GM21390 (cell line): ENCODE measurements around the gene AP4M1.

ENCODE experiments used
- ATAC-seq: cut with Tn5 transposase; IDR thresholded peaks from one replicate; pipeline ENCODE4 v1.9.1; 2021; ENCODE audit not compliant: unreplicated experiment

Gene AP4M1

DNA sequence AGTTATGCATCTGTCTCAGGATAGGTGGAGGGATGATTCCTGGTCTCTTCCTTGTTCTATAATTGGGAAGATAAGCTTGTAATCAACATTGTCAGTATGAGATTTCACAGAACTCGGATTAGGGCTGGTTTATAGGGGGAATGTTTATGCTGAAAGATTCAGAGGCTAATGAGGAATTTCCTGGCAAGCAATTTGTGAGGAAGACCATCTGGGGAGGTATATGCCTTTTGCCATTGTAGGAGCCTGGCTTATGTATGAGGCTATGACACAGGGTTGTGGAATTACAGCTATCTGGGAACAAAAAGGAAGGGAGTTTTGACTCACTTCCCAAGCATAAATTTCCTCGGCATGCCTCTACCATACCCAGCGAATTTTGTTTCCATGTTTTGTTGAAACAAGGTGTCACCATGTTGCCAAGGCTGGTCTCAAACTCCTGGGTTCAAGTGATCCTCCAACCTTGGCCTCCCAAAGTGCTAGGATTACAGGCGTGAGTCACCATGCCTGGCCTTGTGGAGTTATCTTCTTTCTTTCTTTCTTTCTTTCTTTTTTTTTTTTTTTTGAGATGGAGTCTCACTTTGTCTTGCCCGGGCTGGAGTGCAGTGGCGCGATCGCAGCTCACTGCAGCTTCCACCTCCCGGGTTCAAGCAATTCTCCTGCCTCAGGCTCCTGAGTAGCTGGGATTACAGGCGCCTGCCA lies 14.2 kb upstream of the AP4M1 start:
- ATAC-seq = no peak

DNA sequence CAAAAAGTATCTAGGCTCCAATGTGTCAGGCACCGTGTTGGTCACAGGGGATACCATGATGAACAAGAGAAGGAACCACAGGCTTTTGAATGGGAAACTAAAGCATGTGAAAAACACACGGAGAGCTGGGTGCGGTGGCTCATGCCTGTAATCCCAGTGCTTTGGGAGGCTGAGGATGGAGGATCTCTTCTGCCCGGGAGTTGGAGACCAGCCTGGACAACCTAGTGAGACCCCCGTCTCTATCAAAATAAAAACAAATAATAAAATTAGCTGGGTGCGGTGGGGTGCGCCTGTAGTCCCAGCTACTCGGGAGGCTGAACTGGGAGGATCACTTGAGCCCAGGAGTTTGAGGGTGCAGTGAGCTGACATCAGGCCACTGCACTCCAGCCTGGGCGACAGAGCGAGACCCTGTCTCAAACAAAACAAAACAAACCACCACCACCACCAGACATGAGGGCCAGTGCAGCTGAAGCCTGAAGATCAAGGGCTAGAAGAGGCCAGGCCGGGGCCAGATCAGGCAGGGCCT lies 13.3 kb upstream of the AP4M1 start:
- no peak for ATAC-seq

DNA sequence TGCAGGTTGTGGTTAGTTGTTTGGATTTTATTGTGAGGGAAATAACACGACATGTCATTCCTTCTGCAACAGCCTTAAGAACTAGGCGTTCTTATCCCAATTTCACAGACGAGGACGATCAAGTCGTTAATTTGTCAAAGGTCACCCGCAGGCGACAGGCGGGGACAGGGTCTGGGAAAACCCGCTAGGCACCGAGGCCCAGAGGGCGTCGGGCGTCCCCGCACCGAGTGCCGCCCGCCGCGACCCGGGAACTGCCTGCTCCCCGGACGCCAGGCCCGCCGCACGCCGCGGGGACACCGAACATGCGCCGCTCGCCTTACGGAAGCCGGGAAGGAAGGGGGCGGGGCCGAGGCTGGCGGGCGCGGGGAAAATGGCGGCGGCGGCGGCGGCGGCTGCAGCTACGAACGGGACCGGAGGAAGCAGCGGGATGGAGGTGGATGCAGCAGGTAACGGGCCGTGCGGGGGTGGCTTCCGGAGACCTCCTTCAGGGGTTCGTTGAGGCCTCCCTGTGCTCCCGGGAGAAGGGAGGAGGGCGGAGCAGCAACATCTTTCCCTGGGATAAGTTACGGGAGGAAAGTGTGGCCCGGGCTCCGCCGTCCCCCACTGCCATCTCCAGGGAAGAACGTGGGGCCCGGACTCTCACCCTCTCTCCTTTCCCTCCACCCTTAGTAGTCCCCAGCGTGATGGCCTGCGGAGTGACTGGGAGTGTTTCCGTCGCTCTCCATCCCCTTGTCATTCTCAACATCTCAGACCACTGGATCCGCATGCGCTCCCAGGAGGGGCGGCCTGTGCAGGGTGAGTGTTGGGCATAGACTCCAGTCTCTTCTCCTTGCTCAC lies 12.6 kb upstream of the AP4M1 start, which contains the start of gene COPS6:
Gene COPS6, plus strand, starts transcription at position 349 of the 837 bp plus-strand sequence. Its CDS starts 22 bp downstream, at position 371.
- ATAC-seq = no peak

DNA sequence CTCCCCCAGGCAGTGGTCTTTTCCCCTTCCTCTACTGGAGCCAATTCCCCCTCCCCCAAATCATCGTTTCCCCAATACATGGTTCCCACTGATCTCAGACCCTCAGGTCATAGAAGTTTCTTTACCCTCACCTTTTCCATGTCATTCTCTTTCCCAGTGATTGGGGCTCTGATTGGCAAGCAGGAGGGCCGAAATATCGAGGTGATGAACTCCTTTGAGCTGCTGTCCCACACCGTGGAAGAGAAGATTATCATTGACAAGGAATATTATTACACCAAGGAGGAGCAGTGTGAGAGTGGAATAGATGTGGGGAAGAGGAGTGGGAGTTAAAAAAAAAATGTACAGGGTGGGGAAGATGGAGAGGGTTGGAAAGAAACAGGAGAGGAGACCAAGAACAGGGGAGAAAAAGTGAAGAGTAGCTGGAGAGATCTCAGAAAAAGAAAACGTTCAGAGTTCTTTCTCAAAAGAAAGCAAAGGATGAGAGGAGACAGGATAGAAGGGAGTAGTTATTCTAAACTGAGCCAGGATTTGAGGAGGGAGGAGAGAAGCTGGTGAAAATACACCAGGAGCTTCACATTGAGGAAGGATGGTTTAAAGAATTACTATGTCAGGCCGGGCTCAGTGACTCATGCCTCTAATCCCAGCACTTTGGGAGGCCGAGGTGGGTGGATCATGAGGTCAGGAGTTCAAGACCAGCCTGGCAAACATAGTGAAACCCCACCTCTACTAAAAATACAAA lies 11.8 kb upstream of the AP4M1 start:
- ATAC-seq = no peak

DNA sequence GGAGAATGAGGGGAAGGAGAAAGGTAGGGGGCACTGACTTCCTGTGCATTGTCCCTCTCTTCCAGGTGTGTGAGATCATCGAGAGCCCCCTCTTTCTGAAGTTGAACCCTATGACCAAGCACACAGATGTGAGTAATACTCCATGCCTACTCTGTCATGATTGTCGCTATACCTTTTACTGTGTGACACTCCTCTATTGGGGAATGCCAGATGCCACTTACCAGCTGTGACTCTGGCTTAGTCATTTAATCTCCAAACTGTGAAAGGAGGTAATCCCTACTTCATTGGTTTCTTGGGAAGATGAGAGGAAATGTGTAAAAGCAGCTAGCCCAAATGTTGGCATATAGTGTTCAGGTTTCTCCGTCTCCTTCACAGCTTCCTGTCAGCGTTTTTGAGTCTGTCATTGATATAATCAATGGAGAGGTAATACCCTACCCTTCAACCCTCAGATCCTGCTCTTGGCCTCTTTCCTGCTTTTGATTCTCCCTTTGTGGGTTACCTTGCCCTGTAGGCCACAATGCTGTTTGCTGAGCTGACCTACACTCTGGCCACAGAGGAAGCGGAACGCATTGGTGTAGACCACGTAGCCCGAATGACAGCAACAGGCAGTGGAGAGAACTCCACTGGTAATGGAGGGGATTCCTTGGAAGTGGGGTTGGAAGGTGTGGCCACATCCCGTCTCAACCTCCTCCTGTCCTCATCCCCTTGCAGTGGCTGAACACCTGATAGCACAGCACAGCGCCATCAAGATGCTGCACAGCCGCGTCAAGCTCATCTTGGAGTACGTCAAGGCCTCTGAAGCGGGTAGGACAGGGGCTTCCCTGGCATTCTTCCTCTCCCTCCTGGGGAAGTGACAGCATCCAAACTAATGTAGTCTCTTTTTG lies 10.7 kb upstream of the AP4M1 start:
- ATAC-seq = no peak

DNA sequence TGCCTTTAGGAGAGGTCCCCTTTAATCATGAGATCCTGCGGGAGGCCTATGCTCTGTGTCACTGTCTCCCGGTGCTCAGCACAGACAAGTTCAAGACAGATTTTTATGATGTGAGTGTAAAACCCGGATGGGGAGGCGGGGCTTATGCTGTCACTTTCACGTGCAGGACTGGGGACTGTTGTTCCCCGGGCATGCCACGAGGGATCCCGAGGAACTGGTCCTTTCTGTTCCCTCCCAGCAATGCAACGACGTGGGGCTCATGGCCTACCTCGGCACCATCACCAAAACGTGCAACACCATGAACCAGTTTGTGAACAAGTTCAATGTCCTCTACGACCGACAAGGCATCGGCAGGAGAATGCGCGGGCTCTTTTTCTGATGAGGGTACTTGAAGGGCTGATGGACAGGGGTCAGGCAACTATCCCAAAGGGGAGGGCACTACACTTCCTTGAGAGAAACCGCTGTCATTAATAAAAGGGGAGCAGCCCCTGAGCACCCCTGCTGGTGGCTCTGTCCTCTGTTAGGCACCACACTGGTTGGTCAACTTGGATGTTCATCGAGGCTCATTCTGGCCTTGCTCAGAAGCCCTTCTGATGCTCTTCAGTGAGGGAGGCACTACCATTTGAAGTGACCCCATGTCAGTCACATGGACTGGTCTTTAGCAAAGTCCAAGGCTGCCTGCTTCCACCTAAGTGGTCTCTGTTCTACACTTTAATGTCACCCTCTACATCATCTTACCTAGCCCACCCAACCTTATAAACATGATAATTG lies 9.8 kb upstream of the AP4M1 start:
- no peak for ATAC-seq

DNA sequence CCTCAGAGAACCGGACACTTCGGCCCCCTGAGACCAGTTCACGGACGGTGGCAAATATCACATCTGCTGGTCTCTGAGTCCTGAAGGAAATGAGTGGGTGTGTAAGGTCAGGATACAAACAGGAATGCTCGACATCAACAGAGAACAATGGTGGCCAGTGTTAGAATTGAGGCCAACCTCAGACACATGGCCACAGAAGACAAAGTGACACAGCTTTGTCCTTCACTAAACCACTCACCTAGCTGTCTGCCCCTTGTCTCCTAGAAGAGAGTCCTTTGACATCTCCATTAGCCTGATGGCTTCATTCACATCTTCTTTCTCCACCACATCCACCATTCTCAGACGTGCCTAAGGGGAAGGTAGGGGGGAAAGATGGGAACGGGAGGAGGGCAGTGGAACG lies 8.4 kb upstream of the AP4M1 start:
- no peak for ATAC-seq

DNA sequence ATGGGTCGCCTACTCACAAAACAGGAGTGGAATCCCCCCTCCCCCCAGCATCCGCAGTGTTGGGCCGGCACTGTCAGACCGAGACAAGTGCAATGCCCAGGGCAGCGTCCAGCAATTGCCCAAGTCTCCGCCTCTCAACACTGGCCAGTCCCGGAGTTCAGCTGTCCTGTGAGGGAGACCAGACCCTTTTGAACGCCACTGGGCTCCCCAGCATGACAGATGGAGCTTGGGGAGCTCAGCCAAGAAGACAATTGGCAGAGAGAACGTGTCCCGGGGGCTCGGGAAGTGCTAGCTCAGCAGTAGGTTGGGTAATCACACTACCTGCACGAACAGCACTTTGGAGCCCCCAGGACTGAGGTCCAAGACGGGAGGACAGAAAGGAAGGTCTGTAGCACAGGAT lies 7.9 kb upstream of the AP4M1 start:
- ATAC-seq = no peak

DNA sequence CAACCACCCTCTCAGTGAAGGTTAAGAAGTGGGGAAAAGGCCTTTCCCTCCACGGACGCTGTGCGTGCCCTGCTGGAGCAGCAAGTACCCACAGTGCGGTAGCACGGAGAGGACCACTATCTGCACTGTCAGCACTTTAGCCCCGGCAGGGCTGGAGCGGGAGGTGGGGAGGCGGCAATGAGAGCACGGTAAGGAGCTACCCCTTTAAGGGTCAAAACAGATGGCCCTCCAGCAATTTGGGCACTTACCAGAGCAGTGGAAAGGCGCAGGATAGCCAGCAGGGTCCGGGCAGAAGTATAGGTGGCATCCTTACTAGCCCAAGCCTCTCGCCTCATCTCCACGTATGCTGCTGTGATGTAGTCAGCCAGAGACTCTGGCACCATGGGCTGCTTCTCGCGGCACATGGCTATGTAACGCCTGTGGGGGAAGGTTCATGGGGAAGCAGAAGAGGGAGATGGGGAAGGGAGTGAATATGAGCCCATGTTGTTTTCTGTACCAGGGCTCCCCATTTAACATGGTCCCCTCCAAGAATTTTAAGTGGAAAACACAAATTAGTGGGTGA lies 7.4 kb upstream of the AP4M1 start:
- ATAC-seq = no peak

DNA sequence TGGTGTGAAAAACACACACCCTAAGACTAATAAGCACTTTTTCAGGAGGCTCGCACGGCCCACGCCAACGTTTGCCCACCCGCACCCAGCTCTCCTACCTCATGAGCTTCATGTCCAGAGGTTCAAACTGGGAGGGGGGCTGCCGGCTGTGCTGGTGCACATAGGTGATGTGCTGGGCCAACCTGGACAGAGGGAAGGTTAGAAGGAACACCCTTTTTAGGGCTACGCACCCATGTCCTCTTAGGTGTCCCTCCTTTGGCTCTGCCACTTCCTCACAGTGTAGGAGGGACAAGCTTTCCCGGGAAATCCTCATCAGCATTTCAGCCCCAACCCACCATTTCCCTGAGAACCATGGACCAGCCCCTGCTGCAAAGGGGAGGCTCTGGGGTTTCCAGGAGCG lies 6.2 kb upstream of the AP4M1 start:
- ATAC-seq = no peak

DNA sequence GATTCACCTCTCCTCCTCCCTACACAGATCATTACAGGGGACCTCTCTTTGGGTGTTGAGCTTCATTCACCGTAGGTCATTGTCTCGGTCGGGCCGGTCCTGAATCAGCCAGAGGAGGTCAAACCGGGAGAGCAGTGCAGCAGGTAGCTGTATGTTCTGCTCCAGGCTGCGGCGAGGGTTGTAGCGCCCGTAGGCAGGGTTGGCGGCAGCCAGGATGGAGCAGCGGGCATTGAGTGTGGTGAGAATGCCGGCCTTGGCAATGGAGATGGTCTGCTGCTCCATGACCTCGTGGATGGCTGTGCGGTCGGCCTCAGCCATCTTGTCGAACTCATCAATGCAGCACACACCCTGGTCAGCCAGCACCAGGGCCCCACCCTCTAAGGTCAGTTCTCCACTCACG lies 5.7 kb upstream of the AP4M1 start:
- no peak for ATAC-seq

DNA sequence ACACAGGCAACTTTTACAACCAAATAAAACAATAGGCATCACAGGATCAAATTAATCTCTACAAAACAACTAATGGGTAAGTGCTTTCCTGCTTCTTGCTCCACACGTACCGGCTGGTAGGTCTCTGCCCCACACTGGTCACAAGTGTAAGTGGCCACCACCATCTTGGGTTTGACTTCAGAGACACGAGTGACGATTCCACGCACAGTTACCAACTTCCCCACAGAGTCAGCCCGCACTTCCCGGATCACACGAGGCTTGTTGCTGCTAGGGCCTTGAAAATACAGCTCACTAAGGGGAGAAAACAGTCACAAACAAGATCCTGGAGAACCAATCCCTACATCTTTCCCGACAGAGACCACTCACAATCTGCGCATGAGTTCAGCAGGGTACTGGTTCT lies 2.5 kb upstream of the AP4M1 start:
- no peak for ATAC-seq

DNA sequence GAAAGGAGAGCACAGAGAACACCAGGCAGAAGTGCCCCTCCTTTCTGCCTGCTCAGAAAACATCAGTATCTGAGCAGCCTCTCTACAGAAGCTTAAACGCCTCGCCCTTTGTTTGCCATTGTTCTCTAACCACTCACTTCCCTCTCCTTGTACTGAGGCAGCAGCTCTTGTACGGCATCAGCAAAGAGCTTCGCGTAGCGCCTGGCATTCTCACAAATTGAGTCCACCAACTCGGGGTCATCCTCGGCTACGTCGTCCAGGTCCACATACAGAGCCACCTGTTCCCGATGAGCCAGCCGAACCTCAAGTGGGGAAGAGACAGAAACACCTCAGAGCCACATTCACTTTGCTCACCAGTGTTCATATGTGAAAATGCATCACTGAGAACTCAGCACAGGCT lies 2.0 kb upstream of the AP4M1 start:
- ATAC-seq = no peak

DNA sequence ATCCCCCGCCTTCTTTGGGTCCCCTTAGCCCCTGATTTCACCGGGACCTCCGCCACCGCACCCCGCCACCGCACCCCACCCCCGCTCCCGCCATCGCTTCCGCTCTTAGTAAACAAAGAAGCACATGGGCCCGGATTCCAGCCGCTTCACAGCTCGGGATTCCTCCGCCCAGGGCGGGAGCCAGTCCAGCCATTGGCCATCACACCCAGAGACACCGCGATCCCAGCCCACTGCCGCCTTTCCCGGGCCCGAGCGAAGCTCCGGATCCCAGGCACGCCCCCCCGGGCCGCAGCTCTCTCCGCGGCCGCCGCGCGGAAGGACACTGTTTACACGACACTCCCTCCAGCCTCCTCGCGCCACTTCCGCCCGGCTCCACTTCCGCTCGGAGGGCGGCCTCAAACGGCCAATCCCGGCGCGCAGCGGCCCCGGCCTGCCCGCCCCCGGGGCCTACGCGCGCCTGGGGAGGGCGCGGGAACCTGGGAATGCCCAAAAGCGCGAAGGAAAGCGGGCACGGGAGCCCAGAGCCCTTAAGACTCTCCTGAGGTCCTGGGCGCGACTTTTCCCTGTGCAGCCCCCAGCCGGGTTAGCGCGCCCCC lies 925 bp upstream of the AP4M1 start:
- ATAC-seq = peak; percentile 63

DNA sequence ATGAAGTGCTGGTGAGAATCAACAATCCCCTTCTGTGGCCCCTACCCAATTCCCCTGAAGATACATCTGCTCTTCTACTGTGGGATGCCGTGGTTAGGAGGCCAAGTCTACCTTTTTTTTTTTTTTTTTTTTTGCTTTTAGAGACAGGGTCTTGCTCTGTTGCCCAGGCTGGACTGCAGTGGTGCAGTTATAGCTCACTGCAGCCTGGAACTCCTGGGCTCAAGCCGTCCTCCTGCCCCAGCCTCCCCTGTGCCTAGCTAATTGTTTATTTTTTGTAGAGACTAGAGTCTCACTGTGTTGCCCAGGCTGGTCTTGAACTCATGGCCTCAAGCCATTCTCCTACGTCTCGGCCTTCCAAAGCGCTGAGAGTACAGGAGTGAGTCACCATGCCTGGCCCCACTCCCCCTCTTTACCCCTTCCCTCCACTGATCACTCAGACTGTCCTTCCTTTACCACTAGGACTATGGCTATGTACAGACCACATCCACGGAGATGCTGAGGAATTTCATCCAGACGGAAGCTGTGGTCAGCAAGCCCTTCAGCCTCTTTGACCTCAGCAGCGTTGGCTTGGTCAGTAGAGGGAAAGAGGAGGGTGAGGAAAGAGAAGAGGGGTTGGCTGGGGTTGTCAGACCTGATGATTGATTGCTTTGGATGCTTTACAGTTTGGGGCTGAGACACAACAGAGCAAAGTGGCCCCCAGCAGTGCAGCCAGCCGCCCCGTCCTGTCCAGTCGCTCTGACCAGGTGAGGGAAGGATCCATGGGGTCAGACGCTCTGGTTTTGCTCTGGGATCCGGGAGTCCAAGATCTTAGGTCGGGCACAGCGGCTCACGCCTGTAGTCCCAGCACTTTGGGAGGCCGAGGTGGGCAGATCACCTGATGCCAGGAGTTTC lies 1.8 kb downstream of the AP4M1 start:
- ATAC-seq = no peak

DNA sequence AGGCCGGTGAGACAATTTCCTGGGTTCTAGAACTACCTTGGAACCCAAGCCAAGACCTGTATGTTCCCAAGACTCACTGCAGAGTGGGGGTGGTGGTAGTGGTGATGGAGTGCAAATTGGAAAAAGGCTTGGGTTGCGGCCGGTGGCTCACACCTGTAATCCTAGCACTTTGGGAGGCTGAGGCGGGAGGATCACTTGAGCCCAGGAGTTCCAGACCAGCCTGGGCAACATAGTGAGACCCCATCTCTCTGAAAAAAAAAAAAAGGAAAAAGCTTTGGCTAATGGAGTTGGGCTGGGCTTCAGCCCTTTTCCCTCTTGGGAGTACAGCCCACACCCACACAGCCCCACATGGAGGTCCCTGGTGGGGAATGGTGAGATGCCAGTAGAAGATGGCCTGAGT lies 4.1 kb downstream of the AP4M1 start:
- no peak for ATAC-seq

DNA sequence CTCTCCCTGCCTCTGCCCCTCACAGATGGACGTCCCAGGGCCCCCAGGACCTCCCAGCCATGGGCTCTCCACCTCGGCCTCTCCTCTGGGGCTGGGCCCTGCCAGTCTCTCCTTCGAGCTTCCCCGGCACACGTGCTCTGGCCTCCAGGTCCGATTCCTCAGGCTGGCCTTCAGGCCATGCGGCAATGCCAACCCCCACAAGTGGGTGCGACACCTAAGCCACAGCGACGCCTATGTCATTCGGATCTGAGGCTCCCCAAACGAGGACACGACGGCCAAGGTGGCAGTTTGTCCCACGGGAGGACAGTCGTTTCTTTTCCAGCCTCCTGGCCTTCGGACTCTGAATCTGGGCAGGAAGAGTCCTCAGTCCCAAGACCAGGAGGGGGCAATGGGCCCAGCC lies 5.2 kb downstream of the AP4M1 start:
- no peak for ATAC-seq

DNA sequence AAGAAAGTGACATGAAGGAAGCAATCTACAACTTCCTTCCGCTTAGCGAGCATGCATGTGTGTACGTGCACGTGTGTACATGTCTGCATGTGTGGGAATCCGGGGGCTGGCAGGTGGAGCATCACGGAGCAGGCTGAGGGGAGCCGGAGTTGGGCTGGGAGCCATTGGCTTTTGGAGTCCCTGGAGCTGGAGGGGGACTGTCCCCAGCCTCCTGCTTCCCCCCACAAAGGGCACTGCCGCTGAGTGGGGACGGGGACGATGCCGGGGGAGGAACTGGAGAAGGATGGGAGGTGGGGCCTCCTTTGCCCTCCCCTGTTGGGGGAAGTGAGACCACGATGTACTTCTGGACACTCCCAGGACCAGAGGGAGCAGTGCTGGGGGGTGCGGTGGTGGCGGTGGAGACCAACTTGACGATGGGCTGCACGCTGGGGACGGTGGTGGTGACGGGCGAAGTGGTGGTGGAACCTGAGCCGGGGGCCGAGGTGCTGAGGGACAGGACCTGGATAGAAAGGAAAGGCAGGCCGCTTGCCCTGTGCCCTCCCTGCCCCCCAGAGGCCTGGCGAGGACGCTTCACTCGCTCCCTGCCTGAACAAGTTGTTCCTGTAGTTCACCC lies 5.8 kb downstream of the AP4M1 start:
- no peak for ATAC-seq
